Measurements from ENCODE around the gene SF1.

- TF ChIP-seq EZH2phosphoT487 (IDR thresholded peaks at IDR 0.05; ENCODE audit: low read length) (no peak), CTCF (IDR thresholded peaks at IDR 0.05; ENCODE audit: low read length) (no peak)
Measured at GRCh38 chr11:64765851-64766665, 12.3 kb downstream of the SF1 start.

All from MM.1S (cell line).